Trophoblast cell (in vitro differentiated cells and primary cell): ENCODE data around the gene CACNB3.
"Not testable (repeated sequence)": the region's sequence is repeated elsewhere in the genome, so short reads cannot be mapped to it uniquely, and the experiment has no call there.

ENCODE experiments used
- DNase-seq, 2 donors: peaks; one replicate each; pipeline ENCODE4 v3.0.0-alpha.2; 2016
- H2AFZ ChIP-seq: 2 replicates; pipeline ENCODE4 v1.6.1; 2013; ENCODE audit warnings: low read length, moderate library complexity, mild to moderate bottlenecking; ENCODE audit not compliant: insufficient read depth, poor library complexity
- H2AK5ac ChIP-seq: 2 replicates; pipeline ENCODE4 v1.6.1; 2013; ENCODE audit warnings: mild to moderate bottlenecking, low read length
- H2BK120ac ChIP-seq: 2 replicates; pipeline ENCODE4 v1.6.1; 2013; ENCODE audit warnings: low read length, mild to moderate bottlenecking, moderate library complexity; ENCODE audit not compliant: insufficient read depth, poor library complexity
- H2BK12ac ChIP-seq: 2 replicates; pipeline ENCODE4 v1.6.1; 2013; ENCODE audit warnings: mild to moderate bottlenecking, low read length, moderate library complexity
- H2BK5ac ChIP-seq: 2 replicates; pipeline ENCODE4 v1.6.1; 2013; ENCODE audit warnings: low read length, low read depth, moderate library complexity, mild to moderate bottlenecking; ENCODE audit not compliant: poor library complexity
- H3K14ac ChIP-seq: 2 replicates; pipeline ENCODE4 v1.6.1; 2013; ENCODE audit warnings: mild to moderate bottlenecking, low read length
- H3K18ac ChIP-seq: 2 replicates; pipeline ENCODE4 v1.6.1; 2013; ENCODE audit warnings: mild to moderate bottlenecking, low read length
- H3K23ac ChIP-seq: 2 replicates; pipeline ENCODE4 v1.6.1; 2013; ENCODE audit warnings: low read length
- H3K27ac ChIP-seq: 2 replicates; pipeline ENCODE4 v1.5.1; 2013; ENCODE audit warnings: low read depth, mild to moderate bottlenecking, inconsistent platforms, low read length, moderate library complexity
- H3K27me3 ChIP-seq: 2 replicates; pipeline ENCODE4 v1.6.1; 2013; ENCODE audit warnings: inconsistent platforms, mild to moderate bottlenecking, low read length, moderate library complexity; ENCODE audit not compliant: insufficient read depth
- H3K36me3 ChIP-seq, 2 experiments: 1 replicate in 1 of 2; 2 replicates in 1 of 2; pipeline ENCODE4 v1.6.1; 2013; ENCODE audit warnings: low read length in 2 of 2, mild to moderate bottlenecking in 2 of 2, moderate library complexity in 1 of 2; ENCODE audit not compliant: insufficient read depth in 2 of 2, control insufficient read depth in 1 of 2
- H3K4ac ChIP-seq: 2 replicates; pipeline ENCODE4 v1.6.1; 2013; ENCODE audit warnings: low read depth, mild to moderate bottlenecking, low read length, moderate library complexity
- H3K4me1 ChIP-seq, 2 experiments: 1 replicate in 1 of 2; 2 replicates in 1 of 2; pipeline ENCODE4 v1.6.1; 2013; ENCODE audit warnings: low read length in 2 of 2, mild to moderate bottlenecking in 2 of 2, moderate library complexity in 1 of 2; ENCODE audit not compliant: insufficient read depth in 2 of 2, control insufficient read depth in 1 of 2
- H3K4me2 ChIP-seq: 2 replicates; pipeline ENCODE4 v1.6.1; 2013; ENCODE audit warnings: inconsistent platforms, mild to moderate bottlenecking, low read length, moderate library complexity
- H3K4me3 ChIP-seq: 2 replicates; pipeline ENCODE4 v1.5.1; 2013; ENCODE audit warnings: mild to moderate bottlenecking, low read depth, low read length, inconsistent platforms
- H3K79me1 ChIP-seq: one replicate; pipeline ENCODE4 v1.6.1; 2013; ENCODE audit warnings: low read length
- H3K79me2 ChIP-seq: 2 replicates; pipeline ENCODE4 v1.6.1; 2013; ENCODE audit warnings: low read length, mild to moderate bottlenecking; ENCODE audit not compliant: control insufficient read depth, insufficient read depth, poor library complexity
- H3K9ac ChIP-seq: 2 replicates; pipeline ENCODE4 v1.6.1; 2013; ENCODE audit warnings: mild to moderate bottlenecking, low read length
- H3K9me3 ChIP-seq: 2 replicates; pipeline ENCODE4 v1.6.1; 2013; ENCODE audit warnings: low read depth, mild to moderate bottlenecking, control low read depth, inconsistent platforms, low read length; ENCODE audit not compliant: insufficient read depth
- H4K12ac ChIP-seq: 2 replicates; pipeline ENCODE4 v1.6.1; 2013; ENCODE audit warnings: low read depth, mild to moderate bottlenecking, low read length, moderate library complexity
- H4K8ac ChIP-seq: 2 replicates; pipeline ENCODE4 v1.6.1; 2013; ENCODE audit warnings: low read depth, mild to moderate bottlenecking, low read length, moderate library complexity
- H4K91ac ChIP-seq: one replicate; pipeline ENCODE4 v1.6.1; 2013; ENCODE audit warnings: low read depth, mild to moderate bottlenecking, low read length, moderate library complexity
- WGBS: extraction: QIAGEN DNeasy Blood & Tissue Kit; methylation state at CpG from one replicate; pipeline ENCODE4 v1.1.7; 2013; ENCODE audit warnings: missing lambda C conversion rate; ENCODE audit not compliant: insufficient read length, insufficient coverage; ENCODE audit errors: extremely low coverage; 5-methylcytosine and 5-hydroxymethylcytosine counted together

Gene CACNB3

GRCh38 chr12:48851883-48852733 is 33.8 kb downstream of the CACNB3 start, which contains the start of gene DDX23:
TSS of gene DDX23 (minus strand) at chr12:48852163. CDS start at chr12:48845782, 6,381 bp downstream.
- H2BK12ac ChIP-seq = no peak within 1 kb of the TSS
- peak within 1 kb of the TSS; percentile 96 for H3K9ac ChIP-seq
- no peaks in the 10 kb centered on the region for H3K27me3 ChIP-seq
- H4K12ac ChIP-seq = peak within 1 kb of the TSS; percentile 98
- no peak within 1 kb of the TSS for H3K27ac ChIP-seq
- H3K14ac ChIP-seq = peak within 1 kb of the TSS; percentile 95
- peak within 1 kb of the TSS; percentile 97 for H4K8ac ChIP-seq
- WGBS = no CpG with 5 or more reads among the region's 53 CpGs
- H2BK5ac ChIP-seq = peak within 1 kb of the TSS; percentile 78
- no peaks in the 10 kb centered on the region for H3K9me3 ChIP-seq
- H2AFZ ChIP-seq = peak within 1 kb of the TSS; percentile 57
- H3K4me1 ChIP-seq = peaks cover 6 to 7% of the 10 kb centered on the region in 2 experiments
- H3K4ac ChIP-seq = peak within 1 kb of the TSS; percentile 99
- H3K4me2 ChIP-seq = peak within 1 kb of the TSS; percentile 77
- peak; percentile 98 to 99 for DNase-seq
- H3K79me2 ChIP-seq = peaks cover 8% of the 10 kb centered on the region
- peak within 1 kb of the TSS; percentile 65 for H2BK120ac ChIP-seq
- peaks cover 4% of the 10 kb centered on the region in 2 experiments for H3K36me3 ChIP-seq
- H3K79me1 ChIP-seq = peaks cover 5% of the 10 kb centered on the region
- peak within 1 kb of the TSS; percentile 93 for H3K4me3 ChIP-seq
- peak within 1 kb of the TSS; percentile 89 for H3K18ac ChIP-seq
- H4K91ac ChIP-seq = peak within 1 kb of the TSS; percentile 67
- no peak within 1 kb of the TSS for H3K23ac ChIP-seq
- peak within 1 kb of the TSS; percentile 51 for H2AK5ac ChIP-seq

- H2BK120ac ChIP-seq = no peak overlapping the region
- peak overlapping the region; percentile 24 for H4K12ac ChIP-seq
- H3K79me2 ChIP-seq = peaks cover 8% of the 10 kb centered on the region
- peak; percentile 88 to 99 for DNase-seq
- no peak overlapping the region for H2AK5ac ChIP-seq
- H3K14ac ChIP-seq = no peak overlapping the region
- no peak overlapping the region for H3K4me3 ChIP-seq
- no peak overlapping the region for H2BK12ac ChIP-seq
- H3K36me3 ChIP-seq = peaks cover 4 to 7% of the 10 kb centered on the region in 2 experiments
- H3K4me1 ChIP-seq = peaks cover 6 to 7% of the 10 kb centered on the region in 2 experiments
- H3K4me2 ChIP-seq = peak overlapping the region; percentile 71
- H3K18ac ChIP-seq = no peak overlapping the region
- H3K9ac ChIP-seq = no peak overlapping the region
- H4K8ac ChIP-seq = peak overlapping the region; percentile 85
- H3K4ac ChIP-seq = no peak overlapping the region
- peaks cover 5% of the 10 kb centered on the region for H3K79me1 ChIP-seq
- H3K9me3 ChIP-seq = no peaks in the 10 kb centered on the region
- no peaks in the 10 kb centered on the region for H3K27me3 ChIP-seq
- peak overlapping the region; percentile 30 for H4K91ac ChIP-seq
- peak overlapping the region; percentile 7 for H2AFZ ChIP-seq
- no CpG with 5 or more reads among the region's 11 CpGs for WGBS
- no peak overlapping the region for H3K23ac ChIP-seq
- no peak overlapping the region for H2BK5ac ChIP-seq
- H3K27ac ChIP-seq = no peak overlapping the region
Observed at GRCh38 chr12:48852734-48853688, 34.7 kb downstream of the CACNB3 start.

GRCh38 chr12:48854488-48854887 is 36.2 kb downstream of the CACNB3 start:
- H3K9ac ChIP-seq = no peak overlapping the region
- H3K79me2 ChIP-seq = peaks cover 8% of the 10 kb centered on the region
- H3K79me1 ChIP-seq = peaks cover 5% of the 10 kb centered on the region

GRCh38 chr12:48854932-48855331 is 36.6 kb downstream of the CACNB3 start:
- H3K18ac ChIP-seq, H3K36me3 ChIP-seq, H3K23ac ChIP-seq, H2AFZ ChIP-seq, H3K4me2 ChIP-seq, H4K12ac ChIP-seq, H3K79me2 ChIP-seq, H4K8ac ChIP-seq, H3K14ac ChIP-seq, H3K4ac ChIP-seq, H2AK5ac ChIP-seq, H3K4me3 ChIP-seq, H3K9me3 ChIP-seq, H4K91ac ChIP-seq, H3K27ac ChIP-seq, H2BK5ac ChIP-seq, H2BK12ac ChIP-seq, H3K9ac ChIP-seq, DNase-seq, H3K27me3 ChIP-seq, H3K4me1 ChIP-seq, H3K79me1 ChIP-seq, H2BK120ac ChIP-seq: not testable (repeated sequence)
- WGBS = no CpG with 5 or more reads among the region's 10 CpGs

More at GRCh38 chr12:48854488-48854887, 36.2 kb downstream of the CACNB3 start:
- Histone ChIP-seq H2BK5ac (no peak overlapping the region), H4K8ac (no peak overlapping the region), H2BK12ac (no peak overlapping the region), H3K27me3 (no peaks in the 10 kb centered on the region), H3K4me1 (peaks cover 6 to 7% of the 10 kb centered on the region in 2 experiments), H3K4ac (no peak overlapping the region), H3K9me3 (no peaks in the 10 kb centered on the region), H4K12ac (no peak overlapping the region), H3K4me3 (no peak overlapping the region), H3K36me3 (peaks cover 2 to 5% of the 10 kb centered on the region in 2 experiments), H2AFZ (no peak overlapping the region), H2AK5ac (no peak overlapping the region), H3K18ac (no peak overlapping the region), H3K23ac (no peak overlapping the region), H3K4me2 (no peak overlapping the region), H3K27ac (no peak overlapping the region), H4K91ac (no peak overlapping the region), H2BK120ac (no peak overlapping the region), H3K14ac (no peak overlapping the region)
- WGBS = no CpG with 5 or more reads among the region's 4 CpGs
- DNase-seq = no peak
